ENCODE measurements around the gene FADS6. TPM values are rescaled to one million over a fixed set of nuclear protein-coding genes. Genes with fewer than 3 reads are reported as not detected.

The FADS6 gene
- total RNA-seq, 1 experiment from 2014 or later, result 1.2 TPM

DNA sequence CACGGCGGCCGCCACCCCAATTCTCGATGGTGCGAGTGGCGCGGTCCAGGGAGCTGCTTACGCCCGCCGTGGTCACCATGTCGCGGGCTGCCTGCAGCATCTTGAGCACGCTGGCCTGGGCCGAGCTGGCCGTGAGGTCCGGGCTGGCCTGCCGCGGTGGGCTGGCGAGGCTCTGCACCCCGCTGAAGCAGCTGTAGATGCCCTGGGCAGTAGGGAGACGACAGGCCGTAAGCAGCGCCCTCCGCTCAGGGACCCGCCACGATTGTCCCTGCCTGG, 50.1 kb downstream of the FADS6 start:
- Histone ChIP-seq H2BK5ac (ENCODE audit: insufficient read length, low read length) (no peak overlapping the region), H3K14ac (ENCODE audit: insufficient read depth, low read length) (no peak overlapping the region; the same call in 1 of the 2 replicates), H3K56ac (ENCODE audit: insufficient read length, low read depth, low read length) (no peak overlapping the region), H3K23ac (ENCODE audit: insufficient read length, low read depth, low read length) (no peak overlapping the region), H4K8ac (replicated peaks; ENCODE audit: insufficient read length, low read depth, low read length) (no peak overlapping the region), H2BK12ac (ENCODE audit: insufficient read length, low read depth, low read length) (no peak overlapping the region), H4K20me1 (ENCODE audit: control insufficient read depth, insufficient read depth, insufficient read length) (no peaks in the 10 kb centered on the region), H2AFZ (ENCODE audit: low read length) (no peak overlapping the region), H3K79me1 (ENCODE audit: insufficient read depth, low read depth, low read length, poor library complexity, severe bottlenecking) (no peaks in the 10 kb centered on the region), H2BK120ac (ENCODE audit: low read depth, low read length, poor library complexity, severe bottlenecking) (no peak overlapping the region), H3K23me2 (ENCODE audit: insufficient read length, low read depth, low read length, poor library complexity, severe bottlenecking) (no peaks in the 10 kb centered on the region), H3K18ac (ENCODE audit: insufficient read length, low read depth, low read length) (no peak overlapping the region), H3T11ph (ENCODE audit: low read length) (no peak overlapping the region), H2BK20ac (ENCODE audit: low read depth, low read length, poor library complexity, severe bottlenecking) (no peak overlapping the region), H4K5ac (ENCODE audit: insufficient read length, low read depth, low read length) (no peak overlapping the region), H3K9ac (ENCODE audit: extremely low read depth, insufficient read length, low read length) (no peak overlapping the region), H3K4ac (ENCODE audit: low read depth, low read length) (no peak overlapping the region), H3K27me3 (ENCODE audit: insufficient read depth, low read length) (peaks cover 12% of the 10 kb centered on the region), H3K9me3 (ENCODE audit: control insufficient read depth, low read depth, low read length) (no peaks in the 10 kb centered on the region), H3K4me2 (ENCODE audit: insufficient read depth, insufficient read length, low read length) (no peak overlapping the region), H4K91ac (ENCODE audit: insufficient read length, low read depth, low read length) (no peak overlapping the region), H3K79me2 (ENCODE audit: insufficient read depth, low read length) (no peaks in the 10 kb centered on the region), H3K27ac (ENCODE audit: insufficient read length, low read depth, low read length) (no peak overlapping the region), H2AK5ac (ENCODE audit: insufficient read length, low read length) (no peak overlapping the region), H3K4me1 (ENCODE audit: insufficient read depth, low read length) (peaks cover 2% of the 10 kb centered on the region; the same call in 1 of the 2 replicates), H2BK15ac (ENCODE audit: low read depth, low read length) (no peak overlapping the region)
- peaks cover 69% of the 10 kb centered on the region for H3K27me3 Mint-ChIP-seq (ENCODE audit: low read depth)
- H3K27ac Mint-ChIP-seq, result no peak overlapping the region
- H3K4me1 Mint-ChIP-seq, result peaks cover 18 to 25% of the 10 kb centered on the region in 2 experiments
- WGBS (ENCODE audit: extremely low coverage, insufficient read length, low lambda C conversion rate), result no CpG with 5 or more reads among the region's 26 CpGs
- no peak for DNase-seq
- no peaks in the 10 kb centered on the region for H3K9me3 Mint-ChIP-seq
- no peak overlapping the region; a peak in 1 of 5 replicates for H3K4me3 Mint-ChIP-seq
- TF ChIP-seq, protein P1, sequence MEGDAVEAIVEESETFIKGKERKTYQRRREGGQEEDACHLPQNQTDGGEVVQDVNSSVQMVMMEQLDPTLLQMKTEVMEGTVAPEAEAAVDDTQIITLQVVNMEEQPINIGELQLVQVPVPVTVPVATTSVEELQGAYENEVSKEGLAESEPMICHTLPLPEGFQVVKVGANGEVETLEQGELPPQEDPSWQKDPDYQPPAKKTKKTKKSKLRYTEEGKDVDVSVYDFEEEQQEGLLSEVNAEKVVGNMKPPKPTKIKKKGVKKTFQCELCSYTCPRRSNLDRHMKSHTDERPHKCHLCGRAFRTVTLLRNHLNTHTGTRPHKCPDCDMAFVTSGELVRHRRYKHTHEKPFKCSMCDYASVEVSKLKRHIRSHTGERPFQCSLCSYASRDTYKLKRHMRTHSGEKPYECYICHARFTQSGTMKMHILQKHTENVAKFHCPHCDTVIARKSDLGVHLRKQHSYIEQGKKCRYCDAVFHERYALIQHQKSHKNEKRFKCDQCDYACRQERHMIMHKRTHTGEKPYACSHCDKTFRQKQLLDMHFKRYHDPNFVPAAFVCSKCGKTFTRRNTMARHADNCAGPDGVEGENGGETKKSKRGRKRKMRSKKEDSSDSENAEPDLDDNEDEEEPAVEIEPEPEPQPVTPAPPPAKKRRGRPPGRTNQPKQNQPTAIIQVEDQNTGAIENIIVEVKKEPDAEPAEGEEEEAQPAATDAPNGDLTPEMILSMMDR (conservative IDR thresholded peaks at IDR 0.05), result no peak
- H3K36me3 Mint-ChIP-seq (ENCODE audit: insufficient read depth in 1 of 3, low read depth in 3 of 3), result peaks cover 0 to 3% (median under 1%) of the 10 kb centered on the region in 3 experiments; a peak in 1 of 7 replicates
